HG03442 (cell line): Measurements from ENCODE around the gene DAAM1.

Source experiments
- ATAC-seq: cut with Tn5 transposase; IDR thresholded peaks from one replicate; pipeline ENCODE4 v1.9.1; 2021; ENCODE audit warnings: mild to moderate bottlenecking, moderate library complexity; ENCODE audit not compliant: unreplicated experiment

The DAAM1 gene

DNA sequence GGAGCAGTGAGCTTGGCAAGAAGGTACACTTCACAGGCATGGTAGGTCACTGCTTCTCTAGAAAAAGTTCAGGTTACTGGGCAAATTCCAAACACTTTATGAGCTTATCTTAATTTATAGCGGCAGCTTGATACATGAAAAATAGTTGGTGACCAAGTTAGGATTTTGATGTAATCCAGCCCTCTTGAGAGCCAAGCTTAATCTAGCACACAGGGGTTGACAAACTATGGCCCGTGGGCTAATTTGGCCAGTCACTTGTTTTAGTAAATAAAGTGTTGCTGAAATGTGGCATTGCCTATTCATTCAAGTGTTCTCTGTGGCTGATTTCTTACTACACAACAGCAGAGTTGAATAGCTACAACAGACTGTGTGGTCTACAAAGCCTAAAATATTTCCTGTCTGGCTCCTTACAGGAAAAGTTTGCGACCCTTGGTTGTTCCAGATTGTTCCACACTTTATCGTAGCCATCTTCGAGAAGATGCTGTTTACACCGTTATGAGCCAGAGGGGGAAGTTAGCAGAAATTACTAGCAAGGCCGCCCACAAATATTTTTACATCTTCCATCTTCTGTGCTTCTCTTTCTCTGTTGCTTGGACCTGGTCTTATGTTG is 120.9 kb downstream of the DAAM1 start:
- ATAC-seq: no peak

DNA sequence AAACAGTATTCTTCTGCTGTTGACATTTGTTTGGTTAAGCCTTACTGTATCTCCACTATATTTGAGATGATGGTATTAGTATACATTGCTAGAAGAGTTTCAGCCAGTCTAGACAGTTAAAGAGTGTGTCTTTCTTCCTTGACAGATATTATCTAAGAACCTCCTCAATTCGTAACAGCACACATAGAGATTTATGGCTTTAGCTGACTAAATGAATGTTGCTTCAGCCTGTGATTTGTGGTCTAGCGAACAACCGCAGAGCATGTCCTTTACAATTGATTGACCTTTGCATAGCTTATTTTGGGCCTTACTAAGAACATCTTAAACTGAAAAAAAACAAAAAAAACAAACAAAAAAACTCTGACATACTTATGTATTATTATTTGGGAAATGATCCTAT is 122.2 kb downstream of the DAAM1 start:
- no peak for ATAC-seq

DNA sequence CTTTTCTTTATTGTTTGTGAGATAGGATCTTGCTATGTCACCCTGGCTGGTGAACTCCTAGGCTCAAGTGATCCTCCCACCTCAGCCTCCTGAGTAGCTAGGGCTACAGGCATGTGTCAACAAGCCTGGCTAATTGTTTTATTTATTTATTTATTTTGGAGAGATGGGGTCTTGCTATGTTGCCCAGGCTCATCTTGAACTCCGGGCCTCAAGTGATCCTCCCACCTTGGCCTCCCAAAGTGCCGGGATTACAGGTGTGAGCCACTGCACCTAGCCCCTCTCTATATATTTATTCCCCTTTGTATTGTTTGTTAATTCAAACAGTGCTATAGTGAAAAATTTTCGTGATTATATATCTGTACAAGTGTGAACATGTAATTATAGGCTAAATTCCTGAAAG is 123.3 kb downstream of the DAAM1 start:
- ATAC-seq: no peak

DNA sequence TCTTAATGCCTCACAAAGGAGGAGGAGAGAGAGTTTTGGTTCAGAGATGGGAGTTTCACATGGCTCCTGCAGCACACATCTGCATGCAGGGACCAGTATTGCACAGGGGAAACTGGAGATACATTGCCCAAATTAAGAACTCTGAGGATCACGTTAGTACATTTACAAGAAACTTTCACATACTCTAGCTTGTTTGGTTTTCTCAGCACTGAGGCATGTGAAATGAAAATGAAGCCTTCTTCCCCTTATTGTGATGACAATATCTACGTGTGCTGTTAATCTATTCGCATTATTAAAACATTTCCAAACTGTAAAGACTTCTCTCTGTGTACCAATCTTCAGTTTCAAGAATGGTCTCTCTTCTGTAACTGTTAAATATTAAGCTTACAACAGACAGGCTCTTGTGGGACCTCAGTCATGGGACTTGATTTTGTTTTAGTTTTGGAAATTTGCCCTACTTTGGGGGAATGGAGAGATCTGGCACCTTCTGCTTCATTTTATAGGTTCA is 124.7 kb downstream of the DAAM1 start:
- no peak for ATAC-seq

DNA sequence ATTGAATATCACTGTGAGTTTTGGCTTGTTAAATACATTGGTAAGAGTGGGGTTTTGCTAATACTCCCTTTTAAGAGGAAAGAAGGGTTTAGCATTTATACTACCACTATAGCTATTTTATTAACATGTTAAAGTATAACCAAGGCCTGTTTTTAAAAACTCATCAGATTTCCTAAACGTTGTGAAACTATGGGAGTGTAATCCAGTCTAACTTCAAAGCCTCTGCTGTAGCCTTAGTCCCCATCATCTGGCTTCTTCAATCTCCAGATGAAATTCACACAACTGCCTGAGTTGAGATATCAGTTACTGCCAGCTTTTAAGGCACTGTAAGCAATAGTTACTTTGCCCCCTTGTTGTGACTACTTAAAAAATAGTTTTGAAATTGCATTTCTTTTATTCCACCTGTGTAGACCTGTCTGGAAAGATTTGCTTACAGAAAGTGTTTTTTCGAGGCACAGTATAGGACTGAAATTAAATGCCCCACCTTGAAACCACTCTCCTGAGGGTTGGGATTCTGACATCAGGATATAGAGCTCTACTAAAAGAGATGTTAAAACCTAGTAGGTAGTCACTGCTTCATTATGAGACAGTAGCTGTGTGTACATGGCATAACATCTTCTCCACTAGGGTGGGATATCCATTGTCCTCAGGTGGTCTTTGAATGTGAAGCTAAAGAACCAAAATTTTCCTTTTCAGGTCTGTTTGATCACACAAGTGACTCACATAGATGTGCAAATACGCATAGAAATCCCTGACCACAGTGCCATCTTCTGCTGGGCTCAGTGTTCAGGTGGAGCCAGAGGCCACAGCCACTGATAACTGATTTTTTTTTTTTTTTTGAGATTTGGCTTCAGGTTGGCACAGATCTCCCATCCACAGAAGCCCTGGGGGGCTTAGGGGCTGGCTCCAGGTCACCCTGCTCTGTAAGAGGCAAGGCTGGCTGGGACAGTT is 125.5 kb downstream of the DAAM1 start:
- no peak for ATAC-seq

DNA sequence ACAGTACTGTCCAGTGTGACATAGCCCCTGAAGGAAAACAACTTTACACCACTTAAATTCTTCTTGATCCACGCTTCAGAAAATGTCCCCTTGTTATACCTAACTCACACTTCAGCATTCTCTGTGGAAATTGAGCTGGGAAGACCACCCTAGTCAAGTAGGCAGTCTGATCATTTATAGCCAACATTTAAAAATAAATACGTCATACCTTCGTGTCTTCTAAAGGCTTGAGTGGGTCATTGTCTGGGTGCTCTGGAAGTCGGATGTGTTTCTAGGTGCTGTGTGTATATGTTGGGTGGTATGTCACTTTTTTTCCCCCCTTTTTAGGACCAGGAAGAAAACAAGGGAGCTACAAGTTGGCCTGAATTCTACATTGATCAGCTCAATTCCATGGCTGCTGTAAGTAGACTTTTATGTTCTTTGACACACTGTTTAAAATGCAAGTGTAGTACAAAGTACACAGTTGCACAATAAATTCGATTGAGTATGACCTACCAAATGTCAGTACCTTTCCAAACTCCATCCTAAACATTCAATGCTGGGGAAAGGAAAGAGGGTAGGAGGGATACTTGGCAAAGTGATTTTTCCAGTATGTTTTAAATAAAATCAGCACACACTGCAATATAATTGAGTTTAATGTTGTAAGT is 126.6 kb downstream of the DAAM1 start:
- ATAC-seq: no peak

DNA sequence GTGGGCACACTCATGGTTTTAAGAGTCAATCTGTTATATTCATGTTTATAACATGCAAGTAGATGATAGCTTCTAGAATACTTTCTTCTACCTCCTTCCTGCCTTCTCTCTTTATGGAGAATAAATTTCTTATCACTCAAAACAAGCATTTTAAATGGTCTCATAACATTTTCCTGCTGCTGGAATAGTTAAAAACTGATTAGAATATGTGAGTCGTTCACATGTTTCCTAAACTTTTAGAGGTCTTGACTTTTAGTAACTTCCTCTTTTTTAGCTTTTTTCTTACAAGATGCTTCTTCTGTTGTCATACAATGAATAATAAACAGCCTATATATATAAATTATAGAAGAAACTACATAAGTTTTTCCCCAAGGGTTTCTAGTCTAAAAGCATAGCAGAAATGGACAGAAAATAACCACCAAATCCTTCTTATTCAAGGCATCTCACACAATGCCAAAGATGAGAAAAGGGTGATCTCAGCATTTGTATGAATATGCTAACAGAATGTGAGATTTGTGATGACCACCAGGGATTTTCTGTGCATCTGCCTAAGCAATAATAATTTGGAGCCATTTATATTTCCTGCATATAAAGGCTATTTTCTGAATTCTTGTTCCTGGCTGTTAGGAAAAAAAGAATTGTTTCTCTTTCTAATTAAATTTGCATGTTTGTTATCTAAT is 127.8 kb downstream of the DAAM1 start:
- no peak for ATAC-seq

DNA sequence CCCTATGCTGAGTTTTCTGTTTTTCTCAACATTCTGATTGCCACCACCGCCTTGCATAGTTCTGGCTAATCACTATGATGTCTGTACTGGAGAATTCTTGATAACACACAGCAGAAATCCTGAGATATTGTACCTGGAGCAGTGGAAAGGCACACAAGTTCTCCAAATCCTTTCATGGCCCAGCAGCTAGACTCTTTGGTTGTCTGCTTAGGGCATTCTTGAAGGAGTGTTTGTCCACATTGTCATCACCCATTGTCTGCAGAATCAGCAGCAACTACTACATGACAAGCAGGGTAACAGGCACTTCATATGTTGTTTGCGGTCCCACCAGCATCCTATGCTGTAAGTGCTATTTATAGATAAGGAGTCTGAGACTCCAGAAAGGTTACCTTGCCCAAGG is 128.9 kb downstream of the DAAM1 start:
- no peak for ATAC-seq

DNA sequence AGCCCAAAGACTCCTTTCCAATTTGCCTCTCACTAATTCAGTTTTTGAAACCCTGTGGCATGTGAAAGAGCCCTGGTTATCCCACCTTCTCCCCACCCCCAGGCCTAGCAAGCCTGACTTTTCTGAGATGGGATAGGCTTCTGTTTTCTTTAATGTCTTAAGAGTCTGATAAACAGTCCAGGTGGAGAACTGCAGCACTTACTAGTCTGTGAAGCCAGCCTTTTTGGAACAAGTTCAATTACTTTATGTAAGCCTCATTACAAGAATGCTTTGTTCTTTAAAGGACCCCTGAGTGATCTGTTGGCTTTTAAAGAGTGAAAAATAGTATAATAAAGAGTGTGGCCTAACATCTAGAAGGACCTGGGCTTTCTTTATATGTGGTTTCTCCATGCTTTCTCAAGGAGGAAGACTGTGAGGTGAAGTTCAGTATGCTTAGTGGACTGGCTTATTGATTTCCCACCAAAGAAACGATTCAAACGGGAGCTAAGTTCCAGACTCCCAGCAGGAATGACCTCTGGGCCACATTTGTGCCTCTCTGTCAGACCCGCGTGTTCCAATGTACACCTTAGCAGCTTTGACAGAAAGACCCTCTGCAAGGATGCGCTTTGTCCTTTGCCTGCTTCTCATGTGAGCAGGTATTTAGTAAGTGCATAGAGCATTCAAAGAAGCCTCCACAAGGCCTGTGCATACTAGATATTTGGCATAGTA is 129.5 kb downstream of the DAAM1 start:
- ATAC-seq: no peak

DNA sequence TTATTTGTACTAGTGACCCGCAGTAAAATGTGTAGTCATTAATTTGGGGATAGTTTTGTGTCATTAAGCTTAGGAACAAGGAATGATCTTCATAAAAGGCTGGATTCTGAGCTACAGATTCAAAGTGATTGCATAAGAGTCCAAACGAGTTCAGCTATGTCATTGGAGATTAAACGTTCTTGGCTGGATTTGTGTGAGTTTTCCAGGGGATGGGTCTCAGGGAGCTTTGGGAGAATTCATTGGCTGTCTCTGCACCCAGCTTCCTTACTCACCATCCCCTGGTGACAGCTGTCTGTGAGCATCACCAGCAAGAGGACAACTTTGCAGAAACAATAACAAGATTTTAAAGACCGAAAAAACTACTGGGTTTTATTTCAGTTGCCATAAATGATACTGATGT is 130.4 kb downstream of the DAAM1 start:
- no peak for ATAC-seq

DNA sequence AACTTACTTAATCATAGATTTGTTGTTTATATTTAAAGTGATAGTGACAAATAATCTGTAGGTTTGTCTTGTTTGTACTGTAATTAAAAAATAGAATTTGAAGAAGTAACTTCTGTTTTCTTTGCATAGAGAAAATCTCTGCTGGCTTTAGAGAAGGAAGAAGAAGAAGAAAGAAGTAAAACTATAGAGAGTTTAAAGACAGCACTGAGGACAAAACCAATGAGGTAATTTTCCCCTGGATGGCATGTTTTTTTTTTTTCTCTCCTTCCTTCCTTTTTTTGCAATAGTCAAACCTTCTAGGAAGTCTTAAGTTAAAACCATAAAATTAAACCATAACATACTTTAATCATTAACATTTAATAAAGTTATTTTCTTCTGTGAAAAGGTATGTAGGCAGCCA is 131.9 kb downstream of the DAAM1 start:
- no peak for ATAC-seq

DNA sequence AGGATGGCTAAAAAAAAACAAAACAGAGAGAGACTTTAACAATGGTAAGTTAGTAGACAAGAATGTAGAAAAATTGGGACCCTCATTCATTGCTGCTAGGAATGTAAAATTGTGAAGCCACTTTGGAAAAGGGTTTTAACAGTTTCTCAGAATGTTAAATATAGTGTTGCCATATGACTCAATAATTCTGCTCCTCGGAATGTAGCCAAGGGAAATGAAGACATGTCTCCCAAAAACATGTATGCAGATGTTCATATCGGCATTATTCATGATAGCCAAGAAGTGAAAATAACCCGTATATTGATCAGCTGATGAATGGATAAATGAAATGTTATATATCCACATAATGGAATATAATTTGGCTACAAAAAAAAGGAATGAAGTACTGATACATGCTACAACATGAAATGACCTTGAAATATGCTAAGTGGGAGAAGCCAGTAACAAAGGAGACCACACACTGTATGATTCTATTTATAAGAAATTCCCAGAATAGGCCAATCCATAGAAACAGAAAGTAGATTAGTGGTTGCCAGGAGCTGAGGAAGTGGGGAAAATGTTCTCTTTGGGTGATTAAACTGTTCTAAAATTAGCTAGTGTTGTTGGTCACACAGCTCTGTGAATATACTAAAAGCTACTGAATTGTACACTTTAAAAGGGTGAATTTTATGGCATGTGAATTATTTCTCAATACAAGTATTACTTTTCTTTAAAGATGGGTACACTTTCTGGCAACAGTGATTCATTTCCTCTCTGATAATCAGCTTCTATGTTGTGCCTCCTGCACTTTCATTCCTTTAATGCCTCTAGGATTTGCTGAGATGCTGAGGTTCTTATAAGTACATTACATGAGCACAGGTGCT is 132.5 kb downstream of the DAAM1 start:
- no peak for ATAC-seq

DNA sequence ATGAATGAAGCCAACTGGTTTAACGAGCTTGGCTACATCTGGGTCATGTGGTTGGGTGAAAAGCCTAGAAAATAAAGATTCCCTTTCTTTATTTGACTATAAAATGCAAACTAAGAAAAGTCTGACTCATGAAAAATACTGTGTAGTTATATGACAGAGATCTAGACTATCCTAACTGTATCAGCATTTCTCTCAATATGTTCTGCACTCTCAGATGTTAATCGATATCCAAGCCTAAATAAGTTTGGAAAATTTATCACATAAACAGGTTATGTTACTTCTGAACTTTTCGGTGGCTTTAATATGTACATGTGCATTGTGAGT is 133.1 kb downstream of the DAAM1 start:
- ATAC-seq: no peak

DNA sequence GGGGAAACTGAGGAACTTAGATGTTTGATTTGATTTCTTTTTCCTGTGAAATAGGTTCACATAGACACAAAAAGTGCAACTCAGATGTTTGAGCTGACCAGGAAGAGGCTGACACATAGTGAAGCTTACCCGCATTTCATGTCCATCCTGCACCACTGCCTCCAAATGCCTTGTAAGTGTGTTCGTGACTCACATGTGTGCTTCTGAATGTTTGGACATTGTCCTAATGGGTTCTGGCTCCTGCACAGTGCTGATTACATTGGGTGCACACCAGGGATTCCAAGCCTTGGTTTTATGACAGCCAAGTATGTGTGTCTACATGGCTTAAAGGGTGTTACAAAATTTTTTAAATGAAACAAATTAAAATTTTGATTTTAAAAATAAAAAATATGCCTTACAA is 137.4 kb downstream of the DAAM1 start:
- ATAC-seq: no peak

DNA sequence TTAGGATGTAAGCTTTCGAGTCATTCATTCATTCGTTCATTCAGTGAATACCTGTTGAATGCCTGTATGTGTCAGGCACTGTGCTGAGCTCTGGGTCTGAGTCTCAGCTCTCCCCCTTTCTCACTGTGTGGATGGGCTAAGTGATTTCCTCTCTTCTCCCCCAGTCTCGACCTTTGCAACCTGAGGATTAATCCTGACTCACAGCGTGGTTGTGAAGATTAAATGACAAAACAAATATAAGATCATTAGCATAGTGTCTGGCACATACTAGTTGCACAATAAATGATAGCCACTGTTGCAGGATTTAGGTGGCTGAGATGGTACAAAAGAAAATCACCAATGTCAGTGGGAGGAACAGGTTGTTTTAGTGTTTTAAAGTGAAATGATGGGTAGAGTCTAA is 140.0 kb downstream of the DAAM1 start:
- no peak for ATAC-seq

DNA sequence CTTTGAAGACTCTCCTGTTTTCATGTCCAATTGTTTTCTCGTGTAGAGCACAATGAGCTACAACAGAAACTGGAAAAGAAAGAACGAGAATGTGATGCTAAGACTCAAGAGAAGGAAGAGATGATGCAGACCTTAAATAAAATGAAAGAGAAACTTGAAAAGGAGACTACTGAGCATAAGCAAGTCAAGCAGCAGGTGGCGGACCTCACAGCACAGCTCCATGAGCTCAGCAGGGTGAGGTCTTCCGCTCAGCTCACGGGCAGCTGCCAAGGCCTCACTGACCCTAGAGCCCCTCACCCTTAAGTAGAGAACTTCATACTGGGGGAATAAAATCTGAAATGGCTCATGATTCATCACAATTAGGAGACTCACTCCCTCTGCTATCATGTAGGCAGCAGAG is 142.0 kb downstream of the DAAM1 start:
- peak; percentile 61 for ATAC-seq

DNA sequence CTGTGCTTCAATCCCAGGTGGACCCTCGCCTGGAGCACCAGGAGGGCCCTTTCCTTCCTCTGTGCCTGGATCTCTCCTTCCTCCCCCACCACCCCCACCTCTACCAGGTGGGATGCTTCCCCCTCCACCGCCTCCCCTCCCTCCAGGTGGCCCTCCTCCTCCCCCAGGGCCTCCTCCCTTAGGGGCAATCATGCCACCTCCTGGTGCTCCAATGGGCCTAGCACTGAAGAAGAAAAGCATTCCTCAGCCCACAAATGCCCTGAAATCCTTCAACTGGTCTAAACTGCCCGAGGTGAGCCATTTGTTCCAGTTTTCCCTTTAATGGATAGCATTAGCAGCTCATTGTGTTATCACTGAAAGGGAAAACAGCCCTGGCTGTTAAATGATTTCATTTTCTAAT is 142.8 kb downstream of the DAAM1 start:
- ATAC-seq: no peak

DNA sequence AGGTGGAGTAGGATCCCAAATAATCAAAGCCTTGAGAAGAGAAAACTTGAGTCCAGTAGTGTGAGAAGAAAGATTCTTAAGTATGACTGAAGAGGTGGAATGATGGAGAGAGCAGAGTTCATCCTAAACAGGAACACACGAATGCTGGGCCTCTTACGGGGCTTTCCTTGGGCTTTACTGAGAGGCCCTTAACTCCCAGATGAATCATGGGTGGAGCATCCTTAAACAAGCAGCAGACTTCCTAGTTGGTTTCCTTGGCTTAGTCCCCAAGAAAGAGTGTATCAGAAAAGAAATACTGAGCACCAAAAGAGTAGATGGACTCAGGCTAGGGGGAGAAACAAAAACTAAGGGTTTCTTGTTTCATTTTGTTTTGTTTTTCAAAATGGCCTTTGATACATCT is 144.3 kb downstream of the DAAM1 start:
- no peak for ATAC-seq

DNA sequence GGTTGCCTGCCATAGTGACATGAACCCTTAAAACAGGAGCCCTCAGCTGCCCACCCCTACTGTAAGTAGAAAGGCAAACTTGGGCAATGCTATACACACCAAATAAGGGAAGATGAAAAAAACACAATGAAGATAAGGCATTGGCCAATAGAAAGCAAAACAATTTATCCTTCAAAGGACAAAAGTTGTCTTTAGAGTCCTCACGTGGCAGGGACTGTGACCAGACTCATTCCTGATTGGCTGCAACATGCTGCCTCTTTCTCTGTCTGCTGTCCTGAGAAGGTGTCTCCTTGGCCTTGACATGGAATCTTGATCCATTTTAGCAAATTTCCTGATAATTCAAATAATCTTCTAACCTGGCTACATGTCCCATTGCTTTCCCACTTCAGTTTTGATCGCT is 144.8 kb downstream of the DAAM1 start:
- ATAC-seq: no peak

DNA sequence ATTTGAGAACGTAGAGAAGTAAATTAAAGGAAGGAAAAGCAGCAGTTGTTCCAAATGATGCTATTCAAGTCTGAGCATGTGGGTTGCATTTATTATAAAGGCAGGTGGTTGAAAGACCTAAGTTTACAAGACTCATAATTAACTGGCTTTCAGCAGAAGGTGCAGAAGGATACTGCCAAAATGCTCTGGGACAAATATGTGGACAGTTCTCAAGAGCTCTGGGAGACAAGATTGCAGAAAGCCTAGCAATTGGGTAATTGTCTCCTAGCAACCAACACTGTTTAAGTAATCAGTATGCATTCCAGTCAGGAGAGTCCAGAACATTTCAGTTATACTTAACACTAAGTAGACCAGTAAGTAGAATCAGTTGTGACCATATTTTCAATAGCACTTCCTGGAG is 145.2 kb downstream of the DAAM1 start:
- ATAC-seq: no peak
